OCI-LY1 (cell line): Measurements from ENCODE around the gene CDH7.

ENCODE experiments used
- H2AFZ ChIP-seq: fragments of 200-600 bp; sonication (generic), shearing (Covaris generic); 2 replicates; pipeline ENCODE4 v1.6.0; 2014; ENCODE audit warnings: antibody characterized with exemption, mild to moderate bottlenecking, low read length
- H3F3A ChIP-seq: fragments of 200-600 bp; sonication (generic), shearing (Covaris generic); 2 replicates; pipeline ENCODE4 v1.6.0; 2014; ENCODE audit warnings: mild to moderate bottlenecking, antibody characterized with exemption, low read length, moderate library complexity; ENCODE audit not compliant: insufficient read depth
- H3K27ac ChIP-seq: fragments of 200-600 bp; sonication (generic); 2 replicates; pipeline ENCODE4 v1.5.1; 2014; ENCODE audit warnings: low read length, mixed run types, mild to moderate bottlenecking, low read depth; ENCODE audit not compliant: poor library complexity, severe bottlenecking
- H3K27me3 ChIP-seq: fragments of 200-600 bp; sonication (generic); 2 replicates; pipeline ENCODE4 v1.6.0; 2014; ENCODE audit warnings: antibody characterized with exemption, mild to moderate bottlenecking, low read length, moderate library complexity; ENCODE audit not compliant: insufficient read depth
- H3K36me3 ChIP-seq: fragments of 200-600 bp; sonication (generic); 2 replicates; pipeline ENCODE4 v1.6.1; 2014; ENCODE audit warnings: mild to moderate bottlenecking, antibody characterized with exemption, low read length, moderate library complexity, mixed read lengths; ENCODE audit not compliant: insufficient read depth
- H3K4me1 ChIP-seq: fragments of 200-600 bp; sonication (generic); 2 replicates; pipeline ENCODE4 v1.5.1; 2014; ENCODE audit warnings: mild to moderate bottlenecking, low read length, moderate library complexity; ENCODE audit not compliant: insufficient read depth, severe bottlenecking
- H3K4me2 ChIP-seq: fragments of 200-600 bp; sonication (generic), shearing (Covaris generic); 2 replicates; pipeline ENCODE4 v1.6.1; 2014; ENCODE audit warnings: low read length
- H3K4me3 ChIP-seq: fragments of 200-600 bp; sonication (generic); 2 replicates; pipeline ENCODE4 v1.5.1; 2014; ENCODE audit warnings: low read length, low read depth, mild to moderate bottlenecking, mixed read lengths; ENCODE audit not compliant: poor library complexity, severe bottlenecking
- H3K79me2 ChIP-seq: fragments of 200-600 bp; shearing (Covaris generic); 2 replicates; pipeline ENCODE4 v1.6.1; 2016; ENCODE audit warnings: mixed run types, low read length, mixed read lengths; ENCODE audit not compliant: insufficient read depth
- H3K9ac ChIP-seq: fragments of 200-600 bp; sonication (generic), shearing (Covaris generic); 2 replicates; pipeline ENCODE4 v1.6.1; 2014; ENCODE audit warnings: mild to moderate bottlenecking, low read length, mixed read lengths
- H3K9me2 ChIP-seq: fragments of 200-600 bp; sonication (generic), shearing (Covaris generic); 2 replicates; pipeline ENCODE4 v1.6.1; 2014; ENCODE audit warnings: low read depth, mild to moderate bottlenecking, low read length, mixed read lengths
- H3K9me3 ChIP-seq: fragments of 200-600 bp; shearing (Covaris generic); 2 replicates; pipeline ENCODE4 v1.6.1; 2014; ENCODE audit warnings: low read length, mixed read lengths
- H4K20me1 ChIP-seq: fragments of 200-600 bp; sonication (generic), shearing (Covaris generic); 2 replicates; pipeline ENCODE4 v1.6.0; 2016; ENCODE audit warnings: mild to moderate bottlenecking, low read length; ENCODE audit not compliant: insufficient read depth
- CTCF ChIP-seq: fragments of 200-600 bp; sonication (generic), shearing (Covaris generic); IDR thresholded peaks from 2 replicates; pipeline ENCODE4 v1.5.1; 2017; ENCODE audit warnings: mild to moderate bottlenecking, antibody characterized with exemption, low read length, moderate library complexity, mixed read lengths
- EZH2 ChIP-seq: fragments of 200-600 bp; sonication (generic), shearing (Covaris generic); IDR thresholded peaks from 2 replicates; pipeline ENCODE4 v1.8.0; 2017; ENCODE audit warnings: borderline replicate concordance, mixed run types, mild to moderate bottlenecking, antibody characterized with exemption, low read length, moderate library complexity, mixed read lengths

The CDH7 gene

GRCh38 chr18:65711493-65711892 lies 39.3 kb upstream of the CDH7 start:
- Histone ChIP-seq H4K20me1 (no peaks in the 10 kb centered on the region), H3K4me2 (no peak overlapping the region), H3K4me1 (no peaks in the 10 kb centered on the region), H3K27ac (no peak overlapping the region), H3F3A (no peaks in the 10 kb centered on the region), H3K9ac (no peak overlapping the region), H3K79me2 (no peaks in the 10 kb centered on the region), H3K27me3 (no peaks in the 10 kb centered on the region), H3K4me3 (no peak overlapping the region), H3K9me2 (no peaks in the 10 kb centered on the region), H3K36me3 (no peaks in the 10 kb centered on the region), H3K9me3 (no peaks in the 10 kb centered on the region), H2AFZ (no peak overlapping the region)
- TF ChIP-seq CTCF (no peak), EZH2 (no peak)

- Histone ChIP-seq H2AFZ (no peak overlapping the region), H3K27ac (no peak overlapping the region), H4K20me1 (no peaks in the 10 kb centered on the region), H3K9me3 (no peaks in the 10 kb centered on the region), H3F3A (no peaks in the 10 kb centered on the region), H3K9ac (no peak overlapping the region), H3K79me2 (no peaks in the 10 kb centered on the region), H3K4me3 (no peak overlapping the region), H3K4me1 (no peaks in the 10 kb centered on the region), H3K27me3 (no peaks in the 10 kb centered on the region), H3K4me2 (no peak overlapping the region), H3K9me2 (no peaks in the 10 kb centered on the region), H3K36me3 (no peaks in the 10 kb centered on the region)
- no peak for TF ChIP-seq CTCF
- no peak for TF ChIP-seq EZH2
Measured at GRCh38 chr18:65721619-65722018, 29.2 kb upstream of the CDH7 start.

GRCh38 chr18:65725251-65726050 lies 25.4 kb upstream of the CDH7 start:
- no peaks in the 10 kb centered on the region for H3K79me2 ChIP-seq
- H2AFZ ChIP-seq, result no peak overlapping the region
- no peaks in the 10 kb centered on the region for H3K36me3 ChIP-seq
- no peak overlapping the region for H3K4me3 ChIP-seq
- TF ChIP-seq EZH2 (no peak), CTCF (peak; percentile 57)
- H3K4me2 ChIP-seq, result no peak overlapping the region
- H3F3A ChIP-seq, result no peaks in the 10 kb centered on the region
- no peaks in the 10 kb centered on the region for H3K27me3 ChIP-seq
- no peak overlapping the region for H3K9ac ChIP-seq
- no peaks in the 10 kb centered on the region for H3K9me3 ChIP-seq
- H3K9me2 ChIP-seq, result no peaks in the 10 kb centered on the region
- no peaks in the 10 kb centered on the region for H4K20me1 ChIP-seq
- H3K27ac ChIP-seq, result no peak overlapping the region
- no peaks in the 10 kb centered on the region for H3K4me1 ChIP-seq
